A549 (cell line): ENCODE results near the gene RRP7A.
"Not testable (repeated sequence)": the region's sequence is repeated elsewhere in the genome, so short reads cannot be mapped to it uniquely, and the experiment has no call there.

Experiments used
- CTCF ChIP-seq: fragments of >200 bp; sonication (Bioruptor Twin); formaldehyde crosslinking; IDR thresholded peaks from 3 replicates; pipeline ENCODE4 v1.5.1; 2016
- MAFK ChIP-seq: fragments of 450-650 bp; IDR thresholded peaks from 2 replicates; pipeline ENCODE4 v1.6.1; 2014; ENCODE audit not compliant: partially characterized antibody
- MAZ ChIP-seq: fragments of 150-350 bp; IDR thresholded peaks from 2 replicates; pipeline ENCODE4 v1.6.1; 2014; ENCODE audit warnings: antibody characterized with exemption, low read depth, low read length, borderline replicate concordance
- MYC ChIP-seq: IDR thresholded peaks from 2 replicates; pipeline ENCODE4 v1.6.1; 2012; ENCODE audit warnings: mild to moderate bottlenecking, inconsistent platforms, low read length, improper control_type of control experiment, borderline replicate concordance
- POLR2A ChIP-seq: IDR thresholded peaks from 2 replicates; pipeline ENCODE4 v1.6.1; 2012; ENCODE audit warnings: mild to moderate bottlenecking, low read length
- RCOR1 ChIP-seq: fragments of 150-350 bp; IDR thresholded peaks from 2 replicates; pipeline ENCODE4 v1.6.1; 2014; ENCODE audit warnings: antibody characterized with exemption, low read length, low read depth
- RFX5 ChIP-seq: fragments of 450-650 bp; IDR thresholded peaks from 2 replicates; pipeline ENCODE4 v1.7.1; 2014; ENCODE audit warnings: antibody characterized with exemption, mild to moderate bottlenecking, moderate library complexity
- SREBF2 ChIP-seq: fragments of 450-650 bp; IDR thresholded peaks from 2 replicates; pipeline ENCODE4 v1.6.1; 2014; ENCODE audit warnings: mild to moderate bottlenecking, moderate library complexity

GRCh38 chr22:42552294-42552647, 32.7 kb upstream of the RRP7A start:
- 0 out of 3 replicates have a peak, but pooled peaks have one; percentile 9 for TF ChIP-seq CTCF
- not testable (repeated sequence) for TF ChIP-seq SREBF2, RCOR1, POLR2A, MAZ, MAFK, MYC, RFX5
